GM12878 (cell line): ENCODE measurements around the gene CREB3L1.

Experiments
- BCL11A ChIP-seq: IDR thresholded peaks from 2 replicates; pipeline ENCODE4 v1.6.1; 2011; ENCODE audit warnings: low read depth, low read length
- BHLHE40 ChIP-seq, 2 experiments: fragments of 450-650 bp in 1 of 2; IDR thresholded peaks; 2 replicates each; pipeline ENCODE4 v1.6.1; 2011 to 2017; ENCODE audit warnings: low read depth in 2 of 2, borderline replicate concordance in 1 of 2, improper control_type of control experiment in 1 of 2, low read length in 1 of 2, mild to moderate bottlenecking in 1 of 2
- BRCA1 ChIP-seq: IDR thresholded peaks from 2 replicates; pipeline ENCODE4 v1.6.1; 2011; ENCODE audit warnings: low read depth, low read length, improper control_type of control experiment
- CTCF ChIP-seq, 3 experiments: IDR thresholded peaks in 2 of 3; conservative IDR thresholded peaks in 1 of 3; 2 replicates each; pipeline ENCODE4 v1.5.1; 2011; ENCODE audit warnings: low read depth in 3 of 3, low read length in 3 of 3, mild to moderate bottlenecking in 3 of 3, control low read depth in 2 of 3, moderate library complexity in 2 of 3, inconsistent platforms in 1 of 3, mixed read lengths in 1 of 3; ENCODE audit not compliant: control insufficient read depth in 2 of 3, insufficient read depth in 1 of 3; ENCODE audit errors: extremely low read depth in 1 of 3
- MXI1 ChIP-seq: fragments of 150-350 bp; IDR thresholded peaks from 2 replicates; pipeline ENCODE4 v1.6.1; 2011; ENCODE audit warnings: low read depth, mild to moderate bottlenecking, inconsistent platforms, low read length, improper control_type of control experiment
- POU2F2 ChIP-seq: IDR thresholded peaks from 3 replicates; pipeline ENCODE4 v1.6.1; 2011; ENCODE audit warnings: low read depth, mild to moderate bottlenecking, low read length, borderline replicate concordance
- SMC3 ChIP-seq: IDR thresholded peaks from 2 replicates; pipeline ENCODE4 v1.6.1; 2011; ENCODE audit warnings: low read length, improper control_type of control experiment, borderline replicate concordance
- TF ChIP-seq, protein P1 (sequence below): IDR thresholded peaks from 2 replicates; pipeline ENCODE4 v1.6.1; 2011; ENCODE audit warnings: low read depth, low read length, improper control_type of control experiment, borderline replicate concordance
- TF ChIP-seq, protein P2 (sequence below): fragments of 450-650 bp; IDR thresholded peaks from 2 replicates; pipeline ENCODE4 v1.6.1; 2017; ENCODE audit warnings: mild to moderate bottlenecking, low read depth, inconsistent platforms; ENCODE audit not compliant: poor library complexity, severe bottlenecking

- peak; percentile 63 to 92 (median 64); a peak in 4 of 6 replicates for TF ChIP-seq CTCF (IDR thresholded peaks at IDR 0.05 in 2 of 3, conservative IDR thresholded peaks at IDR 0.05 in 1 of 3; ENCODE audit: control insufficient read depth in 2 of 3, extremely low read depth in 1 of 3, insufficient read depth in 1 of 3, low read depth in 3 of 3, low read length in 3 of 3)
- no peak for TF ChIP-seq BCL11A
- TF ChIP-seq MXI1, result peak; percentile 42; the same call in 1 of the 2 replicates
- no peak for TF ChIP-seq BRCA1
- TF ChIP-seq, protein P1, sequence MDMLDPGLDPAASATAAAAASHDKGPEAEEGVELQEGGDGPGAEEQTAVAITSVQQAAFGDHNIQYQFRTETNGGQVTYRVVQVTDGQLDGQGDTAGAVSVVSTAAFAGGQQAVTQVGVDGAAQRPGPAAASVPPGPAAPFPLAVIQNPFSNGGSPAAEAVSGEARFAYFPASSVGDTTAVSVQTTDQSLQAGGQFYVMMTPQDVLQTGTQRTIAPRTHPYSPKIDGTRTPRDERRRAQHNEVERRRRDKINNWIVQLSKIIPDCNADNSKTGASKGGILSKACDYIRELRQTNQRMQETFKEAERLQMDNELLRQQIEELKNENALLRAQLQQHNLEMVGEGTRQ, result no peak
- TF ChIP-seq, protein P2, sequence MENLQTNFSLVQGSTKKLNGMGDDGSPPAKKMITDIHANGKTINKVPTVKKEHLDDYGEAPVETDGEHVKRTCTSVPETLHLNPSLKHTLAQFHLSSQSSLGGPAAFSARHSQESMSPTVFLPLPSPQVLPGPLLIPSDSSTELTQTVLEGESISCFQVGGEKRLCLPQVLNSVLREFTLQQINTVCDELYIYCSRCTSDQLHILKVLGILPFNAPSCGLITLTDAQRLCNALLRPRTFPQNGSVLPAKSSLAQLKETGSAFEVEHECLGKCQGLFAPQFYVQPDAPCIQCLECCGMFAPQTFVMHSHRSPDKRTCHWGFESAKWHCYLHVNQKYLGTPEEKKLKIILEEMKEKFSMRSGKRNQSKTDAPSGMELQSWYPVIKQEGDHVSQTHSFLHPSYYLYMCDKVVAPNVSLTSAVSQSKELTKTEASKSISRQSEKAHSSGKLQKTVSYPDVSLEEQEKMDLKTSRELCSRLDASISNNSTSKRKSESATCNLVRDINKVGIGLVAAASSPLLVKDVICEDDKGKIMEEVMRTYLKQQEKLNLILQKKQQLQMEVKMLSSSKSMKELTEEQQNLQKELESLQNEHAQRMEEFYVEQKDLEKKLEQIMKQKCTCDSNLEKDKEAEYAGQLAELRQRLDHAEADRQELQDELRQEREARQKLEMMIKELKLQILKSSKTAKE, result no peak
- no peak for TF ChIP-seq POU2F2
- TF ChIP-seq SMC3, result peak; percentile 39; the same call in 1 of the 2 replicates
- peak; percentile 52 to 87; a peak in 3 of 4 replicates for TF ChIP-seq BHLHE40 (IDR thresholded peaks at IDR 0.05; ENCODE audit: borderline replicate concordance in 1 of 2, low read depth in 2 of 2, low read length in 1 of 2)
These were observed 69.6 kb downstream of the CREB3L1 start, which contains the start of gene DGKZ for GRCh38 chr11:46346886-46347636.
